PC-9 (cell line): ENCODE data around the gene DNAJB8. TPM values are rescaled to one million over a fixed set of nuclear protein-coding genes. Genes with fewer than 3 reads are reported as not detected.
A peak's percentile ranks its signal among the peaks of the same experiment; 100 is the strongest.

Experiments
- BruUV-seq: library from RNA; stranded (reverse); fragments of 400-500 nt; replicated peaks from 2 replicates; lab custom pipeline; 2021; lab: Mats Ljungman, UMichigan
- CTCF ChIA-PET: fragments of 300-600 bp; sonication (Branson Sonifier 250); formaldehyde crosslinking; loops from one replicate; lab custom pipeline; 2022; ENCODE audit warnings: antibody characterized with exemption; lab: Charles Lee
- POLR2A ChIA-PET: fragments of 300-600 bp; sonication (Branson Sonifier 250); formaldehyde crosslinking; loops from one replicate; lab custom pipeline; 2022; ENCODE audit warnings: antibody characterized with exemption; ENCODE audit not compliant: unreplicated experiment; lab: Charles Lee
- DNase-seq, 2 experiments: peaks; one replicate each; pipeline versions ENCODE4 v3.0.0 to v3.0.0-alpha.2; 2015 to 2022; ENCODE audit warnings: mixed read lengths in 1 of 2
- H2AFZ ChIP-seq: fragments of 200-600 bp; sonication (generic); 2 replicates; pipeline ENCODE4 v1.8.1; 2017; ENCODE audit warnings: antibody characterized with exemption
- H3F3A ChIP-seq: fragments of 200-600 bp; sonication (generic); 2 replicates; pipeline ENCODE4 v1.8.1; 2017; ENCODE audit warnings: antibody characterized with exemption, mild to moderate bottlenecking, low read depth; ENCODE audit not compliant: insufficient read depth
- H3K27ac ChIP-seq: fragments of 200-600 bp; sonication (generic); 2 replicates; pipeline ENCODE4 v1.6.1; 2016; ENCODE audit warnings: mixed run types
- H3K27me3 ChIP-seq: fragments of 200-600 bp; sonication (generic); 2 replicates; pipeline ENCODE4 v1.6.1; 2016; ENCODE audit warnings: low read depth, mixed run types; ENCODE audit not compliant: insufficient read depth
- H3K36me3 ChIP-seq: fragments of 200-600 bp; sonication (generic); 2 replicates; pipeline ENCODE4 v1.6.1; 2016; ENCODE audit warnings: low read depth, mixed run types
- H3K4me1 ChIP-seq: fragments of 200-600 bp; sonication (generic); replicated peaks from 2 replicates; pipeline ENCODE4 v1.6.1; 2016; ENCODE audit warnings: mixed run types; ENCODE audit not compliant: insufficient read depth
- H3K4me2 ChIP-seq: fragments of 200-600 bp; sonication (generic); 2 replicates; pipeline ENCODE4 v1.6.1; 2017; ENCODE audit warnings: mixed run types
- H3K4me3 ChIP-seq: fragments of 200-600 bp; sonication (generic); 2 replicates; pipeline ENCODE4 v1.6.1; 2016; ENCODE audit warnings: mixed run types
- H3K79me2 ChIP-seq: fragments of 200-600 bp; sonication (generic); 2 replicates; pipeline ENCODE4 v1.6.1; 2017; ENCODE audit warnings: low read depth, mixed run types
- H3K9me2 ChIP-seq: fragments of 200-600 bp; sonication (generic); 2 replicates; pipeline ENCODE4 v1.8.1; 2017; ENCODE audit warnings: mild to moderate bottlenecking; ENCODE audit not compliant: insufficient read depth
- H3K9me3 ChIP-seq: fragments of 200-600 bp; sonication (generic); 2 replicates; pipeline ENCODE4 v1.8.1; 2016; ENCODE audit warnings: low read depth; ENCODE audit not compliant: insufficient read depth
- H4K20me1 ChIP-seq: fragments of 200-600 bp; sonication (generic); 2 replicates; pipeline ENCODE4 v1.8.1; 2017; ENCODE audit not compliant: insufficient read depth
- EZH2 ChIP-seq: fragments of 200-600 bp; sonication (generic); IDR thresholded peaks from 2 replicates; pipeline ENCODE4 v1.8.0; 2017; ENCODE audit warnings: antibody characterized with exemption, low read depth
- intact Hi-C: fragments of 100-400 bp; cut with micrococcal nuclease; formaldehyde crosslinking; loops from one replicate; pipeline ENCODE4 v1.10.0; 2022; ENCODE audit not compliant: unreplicated experiment
- total RNA-seq: library from RNA; stranded (reverse); gene quantifications from 2 replicates; pipeline ENCODE4 v1.2.3, GENCODE V29; 2021
- TF ChIP-seq, protein P1 (sequence below): fragments of 200-600 bp; sonication (generic); conservative IDR thresholded peaks from 2 replicates; pipeline ENCODE4 v1.6.1; 2017; ENCODE audit warnings: mixed run types, antibody characterized with exemption, mild to moderate bottlenecking, moderate library complexity

DNAJB8 gene
- total RNA-seq, 1 experiment from 2014 or later = not detected

DNA sequence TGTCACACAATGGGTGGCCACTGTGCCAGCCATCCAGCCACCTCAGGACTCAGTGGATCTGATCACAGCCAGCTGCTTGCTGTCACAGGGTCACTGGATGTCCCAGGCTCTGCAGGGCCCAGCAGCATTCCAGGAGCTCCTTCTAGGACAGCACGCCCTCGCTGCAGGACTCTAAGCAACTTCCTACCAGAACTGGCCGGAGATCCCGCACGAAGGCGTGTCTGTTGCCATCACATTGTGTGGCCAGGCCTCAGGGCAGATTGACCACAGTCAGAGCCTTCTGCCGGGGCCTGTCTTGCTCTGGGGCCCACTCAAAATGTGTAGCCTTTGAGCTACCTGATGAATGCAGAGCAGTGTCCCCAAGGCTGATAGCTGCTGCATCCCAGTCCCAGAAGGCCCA, 24.6 kb downstream of the DNAJB8 start:
- DNase-seq = peak in 1 of 2 experiments; percentile 47
- H3K27me3 ChIP-seq = no peaks in the 10 kb centered on the region
- H3K27ac ChIP-seq = no peak overlapping the region
- BruUV-seq = no TSS peak
- peaks cover 2% of the 10 kb centered on the region; the same call in 1 of the 2 replicates for H3F3A ChIP-seq
- peaks cover 6% of the 10 kb centered on the region; the same call in 1 of the 2 replicates for H3K9me3 ChIP-seq
- no peaks in the 10 kb centered on the region for H4K20me1 ChIP-seq
- H3K36me3 ChIP-seq = no peaks in the 10 kb centered on the region
- TF ChIP-seq, protein P1, sequence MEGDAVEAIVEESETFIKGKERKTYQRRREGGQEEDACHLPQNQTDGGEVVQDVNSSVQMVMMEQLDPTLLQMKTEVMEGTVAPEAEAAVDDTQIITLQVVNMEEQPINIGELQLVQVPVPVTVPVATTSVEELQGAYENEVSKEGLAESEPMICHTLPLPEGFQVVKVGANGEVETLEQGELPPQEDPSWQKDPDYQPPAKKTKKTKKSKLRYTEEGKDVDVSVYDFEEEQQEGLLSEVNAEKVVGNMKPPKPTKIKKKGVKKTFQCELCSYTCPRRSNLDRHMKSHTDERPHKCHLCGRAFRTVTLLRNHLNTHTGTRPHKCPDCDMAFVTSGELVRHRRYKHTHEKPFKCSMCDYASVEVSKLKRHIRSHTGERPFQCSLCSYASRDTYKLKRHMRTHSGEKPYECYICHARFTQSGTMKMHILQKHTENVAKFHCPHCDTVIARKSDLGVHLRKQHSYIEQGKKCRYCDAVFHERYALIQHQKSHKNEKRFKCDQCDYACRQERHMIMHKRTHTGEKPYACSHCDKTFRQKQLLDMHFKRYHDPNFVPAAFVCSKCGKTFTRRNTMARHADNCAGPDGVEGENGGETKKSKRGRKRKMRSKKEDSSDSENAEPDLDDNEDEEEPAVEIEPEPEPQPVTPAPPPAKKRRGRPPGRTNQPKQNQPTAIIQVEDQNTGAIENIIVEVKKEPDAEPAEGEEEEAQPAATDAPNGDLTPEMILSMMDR = no peak
- TF ChIP-seq EZH2 = no peak
- H2AFZ ChIP-seq = no peak overlapping the region
- peaks cover 13% of the 10 kb centered on the region for H3K4me1 ChIP-seq
- ChIA-PET POLR2A (interaction anchor here (0.8 kb wide), 1 partner anchor 41 kb away, joined by 3 read pairs; no protein-coding TSS in a partner anchor), CTCF (no interaction called here)
- no peaks in the 10 kb centered on the region for H3K9me2 ChIP-seq
- H3K4me3 ChIP-seq = no peak overlapping the region
- no peak overlapping the region for H3K4me2 ChIP-seq
- no peaks in the 10 kb centered on the region for H3K79me2 ChIP-seq
- intact Hi-C loops = no loop called here

DNA sequence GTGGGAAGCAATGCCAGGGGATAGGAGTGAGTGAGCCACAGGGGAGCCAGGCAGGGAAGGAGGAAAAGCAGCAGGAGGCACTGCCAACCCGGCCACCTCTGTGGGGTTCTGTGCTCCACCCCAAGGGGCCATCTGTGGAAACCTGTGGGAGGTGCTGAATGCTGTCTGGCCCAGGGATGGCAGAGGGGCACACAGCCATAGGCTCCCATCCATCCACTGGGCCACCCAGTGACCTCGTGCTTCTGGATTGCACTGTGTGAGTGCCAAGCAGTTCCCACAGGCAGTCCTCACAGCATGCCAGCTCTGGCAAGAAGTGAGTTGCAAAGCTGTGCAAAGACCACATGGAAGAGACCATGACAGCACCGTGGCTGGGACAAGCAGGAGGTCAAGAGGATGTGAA, 27.5 kb downstream of the DNAJB8 start:
- intact Hi-C loops = no loop called here
- Histone ChIP-seq H3K9me3 (peaks cover 6% of the 10 kb centered on the region; the same call in 1 of the 2 replicates), H3K36me3 (no peaks in the 10 kb centered on the region), H2AFZ (no peak overlapping the region), H3K4me2 (no peak overlapping the region), H3K27me3 (no peaks in the 10 kb centered on the region), H3K4me1 (peaks cover 39% of the 10 kb centered on the region), H4K20me1 (no peaks in the 10 kb centered on the region), H3K9me2 (no peaks in the 10 kb centered on the region), H3F3A (peaks cover 26% of the 10 kb centered on the region), H3K79me2 (no peaks in the 10 kb centered on the region), H3K27ac (no peak overlapping the region), H3K4me3 (no peak overlapping the region)
- BruUV-seq = no TSS peak
- POLR2A ChIA-PET = interaction anchor here (0.6 to 0.9 kb wide), 2 partner anchors 44 to 72 kb away, joined by 4 read pairs; no protein-coding TSS in a partner anchor
- peak; percentile 39 to 56 for DNase-seq
- CTCF ChIA-PET = no interaction called here
- TF ChIP-seq EZH2 = no peak
- TF ChIP-seq, protein P1 = no peak

DNA sequence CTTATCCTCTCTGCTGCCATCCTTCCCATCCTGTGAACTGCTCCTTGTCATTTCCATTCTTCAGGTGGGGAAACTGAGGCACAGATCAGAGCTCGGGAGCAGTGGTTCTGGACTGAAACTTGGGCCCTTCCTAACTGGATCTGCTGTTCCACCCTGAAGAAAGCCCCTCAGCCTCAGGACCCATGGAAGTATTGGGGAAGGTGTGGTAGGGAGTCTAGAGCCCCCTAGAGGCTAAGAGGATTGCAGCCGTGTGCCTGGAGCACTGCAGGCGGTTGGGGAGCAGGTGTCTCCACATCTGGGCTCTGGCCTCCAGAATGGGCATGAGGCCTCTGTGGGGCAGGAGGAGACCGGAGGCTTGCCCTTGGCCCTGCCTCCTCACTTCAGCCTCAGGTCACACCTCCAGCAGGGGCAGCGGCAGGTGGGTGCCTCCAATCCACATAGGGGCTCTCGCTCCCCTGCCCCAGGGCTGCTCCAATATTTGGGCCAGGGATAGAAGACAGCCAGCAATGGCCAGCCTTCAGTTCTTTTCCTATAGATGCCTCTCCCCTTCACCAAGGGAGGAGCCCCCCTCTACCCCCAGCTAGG, 28.1 kb downstream of the DNAJB8 start:
- no peaks in the 10 kb centered on the region for H3K27me3 ChIP-seq
- H3K9me2 ChIP-seq = no peaks in the 10 kb centered on the region
- DNase-seq = no peak
- BruUV-seq = no TSS peak
- POLR2A ChIA-PET = interaction anchor here (0.9 kb wide), 1 partner anchor 44 kb away, joined by 4 read pairs; no protein-coding TSS in a partner anchor
- no peak for TF ChIP-seq EZH2
- TF ChIP-seq, protein P1 = no peak; the same call in 1 of the 2 replicates
- no peak overlapping the region for H3K4me2 ChIP-seq
- H3K79me2 ChIP-seq = no peaks in the 10 kb centered on the region
- no peak overlapping the region for H3K27ac ChIP-seq
- no peaks in the 10 kb centered on the region for H4K20me1 ChIP-seq
- H3K9me3 ChIP-seq = peaks cover 6% of the 10 kb centered on the region; the same call in 1 of the 2 replicates
- no peak overlapping the region for H3K4me3 ChIP-seq
- CTCF ChIA-PET = no interaction called here
- H2AFZ ChIP-seq = no peak overlapping the region
- H3F3A ChIP-seq = peaks cover 33% of the 10 kb centered on the region
- intact Hi-C loops = no loop called here
- H3K4me1 ChIP-seq = peaks cover 45% of the 10 kb centered on the region
- no peaks in the 10 kb centered on the region for H3K36me3 ChIP-seq
